ENCODE results near the gene MTLN.

DNA sequence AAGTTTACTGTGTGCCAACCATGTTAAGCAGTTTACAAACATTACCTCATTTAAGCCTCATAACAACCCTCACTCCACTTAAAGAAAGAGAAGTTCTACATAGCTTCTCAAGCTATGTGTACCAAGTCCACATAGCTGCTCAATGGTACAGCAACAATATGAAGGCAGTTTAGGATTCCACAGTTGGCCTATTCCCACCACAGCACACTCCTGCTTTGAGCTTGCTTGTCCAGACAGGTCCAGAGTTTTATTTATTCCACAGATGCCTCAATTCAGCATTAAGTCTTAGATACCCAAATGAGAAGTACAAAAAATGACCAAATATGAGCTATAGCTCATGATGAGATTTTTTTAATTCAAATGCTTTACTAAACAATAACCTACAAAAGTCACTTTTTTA lies 32.3 kb downstream of the MTLN start:
- no peak for TF ChIP-seq EZH2phosphoT487 (IDR thresholded peaks at IDR 0.05; ENCODE audit: insufficient read depth, low read depth)
- TF ChIP-seq EZH2 (IDR thresholded peaks at IDR 0.05; ENCODE audit: insufficient read depth, poor library complexity, severe bottlenecking) = no peak
